DND-41 (cell line): ENCODE data around the gene PPIL1.

Experiments
- ATAC-seq: fragments of 200-7000 bp; cut with Tn5 transposase; 3 replicates; pipeline ENCODE4 v1.9.1; 2021; ENCODE audit warnings: low read depth; ENCODE audit not compliant: insufficient read depth
- DNase-seq: peaks from one replicate; pipeline ENCODE4 v3.0.0-alpha.2; 2020
- H2AFZ ChIP-seq: 2 replicates; pipeline ENCODE4 v1.6.0; 2012; ENCODE audit warnings: low read depth, low read length
- H3K27ac ChIP-seq: 2 replicates; pipeline ENCODE4 v1.5.1; 2012; ENCODE audit warnings: low read length, inconsistent platforms
- H3K27me3 ChIP-seq: fragments of 200-600 bp; sonication (generic); 2 replicates; pipeline ENCODE4 v1.6.0; 2012; ENCODE audit warnings: low read length, mild to moderate bottlenecking, inconsistent platforms; ENCODE audit not compliant: insufficient read depth, poor library complexity
- H3K36me3 ChIP-seq: 2 replicates; pipeline ENCODE4 v1.5.1; 2012; ENCODE audit warnings: low read length, inconsistent platforms; ENCODE audit not compliant: insufficient read depth
- H3K4me1 ChIP-seq: 2 replicates; pipeline ENCODE4 v1.5.1; 2012; ENCODE audit warnings: mild to moderate bottlenecking, low read length; ENCODE audit not compliant: insufficient read depth
- H3K4me2 ChIP-seq: 2 replicates; pipeline ENCODE4 v1.6.0; 2012; ENCODE audit warnings: mild to moderate bottlenecking, moderate library complexity, low read length, inconsistent platforms; ENCODE audit not compliant: insufficient read depth
- H3K4me3 ChIP-seq, 2 experiments: fragments of 200-600 bp in 1 of 2; shearing (Covaris generic) in 1 of 2; 2 replicates each; pipeline ENCODE4 v1.5.1; 2012 to 2016; ENCODE audit warnings: inconsistent platforms in 2 of 2, low read length in 2 of 2, mild to moderate bottlenecking in 2 of 2, low read depth in 1 of 2, moderate library complexity in 1 of 2
- H3K79me2 ChIP-seq: 2 replicates; pipeline ENCODE4 v1.6.0; 2012; ENCODE audit warnings: low read length, inconsistent platforms; ENCODE audit not compliant: insufficient read depth
- H3K9ac ChIP-seq: 2 replicates; pipeline ENCODE4 v1.6.0; 2012; ENCODE audit warnings: low read depth, mild to moderate bottlenecking, inconsistent platforms, low read length, moderate library complexity
- H3K9me3 ChIP-seq: 2 replicates; pipeline ENCODE4 v1.5.1; 2012; ENCODE audit warnings: low read length, moderate library complexity, mild to moderate bottlenecking, inconsistent platforms; ENCODE audit not compliant: insufficient read depth, severe bottlenecking
- H4K20me1 ChIP-seq: 2 replicates; pipeline ENCODE4 v1.6.0; 2012; ENCODE audit warnings: low read length; ENCODE audit not compliant: insufficient read depth
- EZH2 ChIP-seq: IDR thresholded peaks from 3 replicates; pipeline ENCODE4 v1.6.1; 2012; ENCODE audit warnings: borderline replicate concordance, low read depth, mild to moderate bottlenecking, moderate library complexity, low read length, inconsistent platforms; ENCODE audit not compliant: severe bottlenecking
- TF ChIP-seq, protein P1 (sequence below): IDR thresholded peaks from 2 replicates; pipeline ENCODE4 v1.5.1; 2012; ENCODE audit warnings: borderline replicate concordance, low read length, moderate library complexity, mild to moderate bottlenecking; ENCODE audit not compliant: poor library complexity, severe bottlenecking; ENCODE audit errors: extremely low read depth

PPIL1 gene

DNA sequence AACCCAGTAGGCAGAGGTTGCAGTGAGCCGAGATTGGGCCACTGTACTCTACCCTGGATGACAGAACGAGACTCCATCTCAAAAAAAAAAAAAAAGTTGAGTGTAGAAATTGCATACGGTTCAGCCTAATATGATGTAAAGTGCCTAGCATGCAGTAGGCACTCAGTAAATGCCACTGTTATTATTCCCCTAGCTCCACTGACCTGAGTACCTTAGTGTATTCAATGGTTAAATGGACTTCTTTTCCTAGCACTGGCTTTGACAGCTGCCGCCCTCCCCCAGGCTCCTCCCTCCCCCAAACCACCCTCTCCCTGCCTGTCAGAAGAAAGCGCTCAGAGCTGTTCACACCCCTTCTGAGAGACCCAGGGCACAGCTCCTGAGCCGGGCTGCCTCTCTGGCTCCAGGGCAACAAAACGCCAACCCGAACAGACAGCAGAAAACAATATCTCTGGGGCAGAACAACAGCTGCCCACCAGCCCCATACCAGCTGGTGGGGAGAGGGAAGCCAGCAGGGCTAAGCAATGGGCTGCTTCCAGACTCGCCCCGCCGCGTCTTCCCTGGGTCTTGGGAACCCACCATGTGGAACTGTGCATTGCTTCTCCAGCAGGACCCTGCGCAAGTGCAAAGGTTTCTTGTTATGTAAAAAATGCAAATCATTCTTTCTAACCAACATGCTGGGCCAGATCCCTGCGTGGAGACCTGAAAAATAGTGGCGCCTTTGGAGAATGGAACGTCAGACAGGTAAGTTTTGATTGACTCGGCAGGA is 39.8 kb downstream of the PPIL1 start:
- no peaks in the 10 kb centered on the region for H3K36me3 ChIP-seq
- peak; percentile 44; the same call in 1 of the 3 replicates for ATAC-seq
- H3K4me2 ChIP-seq: no peak overlapping the region

DNA sequence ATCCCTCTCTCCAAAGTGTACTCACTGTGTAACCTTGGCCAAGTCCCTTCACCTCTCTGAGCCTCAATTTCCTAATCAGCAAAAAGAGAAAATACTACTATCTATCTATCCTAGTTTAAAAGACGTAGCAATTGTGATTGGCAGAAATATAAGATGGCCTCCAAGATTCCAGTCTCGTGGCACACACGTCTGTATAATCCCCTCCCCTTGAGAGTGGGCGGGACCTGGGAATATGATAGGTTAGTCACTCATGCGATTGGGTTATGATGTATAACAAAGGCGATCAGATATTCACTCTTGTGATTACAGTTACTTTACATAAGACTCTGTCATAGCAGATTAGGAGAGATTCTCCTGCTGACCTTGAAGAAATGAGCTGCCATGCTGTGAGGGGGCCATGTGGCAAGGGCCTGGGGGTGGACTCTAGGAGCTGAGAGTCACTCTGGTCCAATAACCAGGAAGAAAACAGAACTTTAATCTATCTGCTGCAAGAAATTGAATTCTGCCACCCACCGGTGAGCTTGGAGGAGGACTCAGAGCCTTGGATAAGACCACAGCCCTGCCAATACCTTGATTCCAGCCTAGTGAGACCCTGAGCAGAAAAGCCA is 41.3 kb downstream of the PPIL1 start:
- no peak overlapping the region for H3K9ac ChIP-seq
- DNase-seq: no peak
- no peak for TF ChIP-seq EZH2
- no peaks in the 10 kb centered on the region for H3K79me2 ChIP-seq
- no peaks in the 10 kb centered on the region for H4K20me1 ChIP-seq
- no peaks in the 10 kb centered on the region for H3K36me3 ChIP-seq
- no peak overlapping the region for H3K4me2 ChIP-seq
- no peak overlapping the region for H3K27ac ChIP-seq
- no peak overlapping the region for H2AFZ ChIP-seq
- H3K27me3 ChIP-seq: no peaks in the 10 kb centered on the region
- no peak for ATAC-seq
- H3K4me1 ChIP-seq: no peaks in the 10 kb centered on the region
- no peaks in the 10 kb centered on the region for H3K9me3 ChIP-seq
- H3K4me3 ChIP-seq: no peak overlapping the region

More for the DNA sequence above, 39.8 kb downstream of the PPIL1 start:
- H3K4me1 ChIP-seq: peaks cover 7% of the 10 kb centered on the region
- H3K27ac ChIP-seq: no peak overlapping the region
- no peak overlapping the region for H2AFZ ChIP-seq
- H3K79me2 ChIP-seq: no peaks in the 10 kb centered on the region
- no peak overlapping the region for H3K4me3 ChIP-seq
- TF ChIP-seq EZH2: no peak
- TF ChIP-seq, protein P1, sequence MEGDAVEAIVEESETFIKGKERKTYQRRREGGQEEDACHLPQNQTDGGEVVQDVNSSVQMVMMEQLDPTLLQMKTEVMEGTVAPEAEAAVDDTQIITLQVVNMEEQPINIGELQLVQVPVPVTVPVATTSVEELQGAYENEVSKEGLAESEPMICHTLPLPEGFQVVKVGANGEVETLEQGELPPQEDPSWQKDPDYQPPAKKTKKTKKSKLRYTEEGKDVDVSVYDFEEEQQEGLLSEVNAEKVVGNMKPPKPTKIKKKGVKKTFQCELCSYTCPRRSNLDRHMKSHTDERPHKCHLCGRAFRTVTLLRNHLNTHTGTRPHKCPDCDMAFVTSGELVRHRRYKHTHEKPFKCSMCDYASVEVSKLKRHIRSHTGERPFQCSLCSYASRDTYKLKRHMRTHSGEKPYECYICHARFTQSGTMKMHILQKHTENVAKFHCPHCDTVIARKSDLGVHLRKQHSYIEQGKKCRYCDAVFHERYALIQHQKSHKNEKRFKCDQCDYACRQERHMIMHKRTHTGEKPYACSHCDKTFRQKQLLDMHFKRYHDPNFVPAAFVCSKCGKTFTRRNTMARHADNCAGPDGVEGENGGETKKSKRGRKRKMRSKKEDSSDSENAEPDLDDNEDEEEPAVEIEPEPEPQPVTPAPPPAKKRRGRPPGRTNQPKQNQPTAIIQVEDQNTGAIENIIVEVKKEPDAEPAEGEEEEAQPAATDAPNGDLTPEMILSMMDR: no peak
- no peaks in the 10 kb centered on the region for H3K9me3 ChIP-seq
- peaks cover 6% of the 10 kb centered on the region for H3K27me3 ChIP-seq
- no peak overlapping the region for H3K9ac ChIP-seq
- DNase-seq: peak; percentile 37
- no peaks in the 10 kb centered on the region for H4K20me1 ChIP-seq

DNA sequence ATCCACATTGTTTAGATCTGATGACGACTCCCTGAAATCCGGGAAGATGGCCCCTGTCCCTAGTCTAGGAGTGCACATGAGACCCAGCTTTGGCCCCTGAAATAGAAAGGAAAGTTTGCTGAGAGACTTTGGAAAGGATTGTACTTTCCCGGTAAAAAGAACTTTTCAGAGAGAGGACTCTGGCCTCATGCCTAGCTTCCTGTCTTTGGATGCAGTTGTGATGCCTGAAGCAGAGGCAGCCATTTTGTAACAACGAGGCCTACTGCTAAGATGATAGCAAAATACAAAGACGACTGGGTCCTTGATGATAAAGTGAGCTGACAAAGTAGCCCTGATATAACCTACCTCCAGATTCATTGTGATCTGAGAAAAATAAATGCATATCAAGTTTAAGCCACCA is 42.3 kb downstream of the PPIL1 start:
- Histone ChIP-seq H4K20me1 (no peaks in the 10 kb centered on the region), H3K79me2 (no peaks in the 10 kb centered on the region), H3K9me3 (no peaks in the 10 kb centered on the region), H3K36me3 (no peaks in the 10 kb centered on the region), H3K4me3 (no peak overlapping the region), H3K27ac (no peak overlapping the region), H3K4me1 (no peaks in the 10 kb centered on the region), H3K27me3 (no peaks in the 10 kb centered on the region), H3K4me2 (no peak overlapping the region), H3K9ac (no peak overlapping the region), H2AFZ (no peak overlapping the region)
- ATAC-seq (no peak), DNase-seq (no peak)
- no peak for TF ChIP-seq EZH2
- TF ChIP-seq, protein P1: no peak

DNA sequence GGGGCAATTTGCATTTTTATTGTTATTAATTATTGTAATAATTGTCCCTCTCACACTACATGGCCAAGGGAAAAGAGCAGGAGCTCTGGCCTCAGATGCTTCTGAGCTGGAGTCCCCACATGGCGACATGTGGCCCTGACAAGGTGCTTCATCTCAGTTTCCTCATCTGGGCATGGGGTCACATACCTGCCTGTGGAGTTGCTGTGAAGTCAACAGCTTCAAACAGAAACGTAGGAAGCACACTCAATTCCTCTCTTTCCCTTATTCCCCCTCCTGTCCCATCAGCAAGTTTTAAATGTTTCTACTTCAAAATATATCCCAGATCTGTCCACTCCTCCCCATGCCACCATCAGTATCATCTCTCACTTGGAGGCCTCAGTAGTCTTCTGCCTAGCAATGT is 44.0 kb downstream of the PPIL1 start:
- Histone ChIP-seq H3K9ac (no peak overlapping the region), H3K4me2 (no peak overlapping the region), H4K20me1 (no peaks in the 10 kb centered on the region), H3K79me2 (no peaks in the 10 kb centered on the region), H3K36me3 (no peaks in the 10 kb centered on the region), H3K9me3 (no peaks in the 10 kb centered on the region), H3K4me3 (no peak overlapping the region), H3K27ac (no peak overlapping the region), H3K27me3 (no peaks in the 10 kb centered on the region), H2AFZ (no peak overlapping the region), H3K4me1 (no peaks in the 10 kb centered on the region)
- TF ChIP-seq, protein P1: no peak
- no peak for TF ChIP-seq EZH2
- ATAC-seq (no peak), DNase-seq (no peak)
